Neuronal stem cell (in vitro differentiated cells): ENCODE measurements around the gene TEKT3.

ENCODE experiments used
- DNase-seq: peaks from one replicate; pipeline ENCODE4 v3.0.0-alpha.2; 2013; ENCODE audit warnings: low spot score
- H2AFZ ChIP-seq: one replicate; pipeline ENCODE4 v1.6.1; 2013; ENCODE audit warnings: mild to moderate bottlenecking, low read length, inconsistent platforms
- H2AK5ac ChIP-seq: 2 replicates; pipeline ENCODE4 v1.6.1; 2013; ENCODE audit warnings: low read depth, mild to moderate bottlenecking, inconsistent platforms, low read length, moderate library complexity, mixed read lengths
- H2BK120ac ChIP-seq: 2 replicates; pipeline ENCODE4 v1.6.1; 2013; ENCODE audit warnings: low read depth, mild to moderate bottlenecking, inconsistent platforms, low read length, moderate library complexity, mixed read lengths
- H2BK12ac ChIP-seq: one replicate; pipeline ENCODE4 v1.6.1; 2013; ENCODE audit warnings: low read length, inconsistent platforms
- H2BK15ac ChIP-seq: 2 replicates; pipeline ENCODE4 v1.6.1; 2013; ENCODE audit warnings: mild to moderate bottlenecking, low read length, inconsistent platforms, mixed read lengths
- H2BK5ac ChIP-seq: one replicate; pipeline ENCODE4 v1.6.1; 2013; ENCODE audit warnings: inconsistent platforms, mild to moderate bottlenecking, low read length, moderate library complexity
- H3K14ac ChIP-seq: one replicate; pipeline ENCODE4 v1.6.1; 2013; ENCODE audit warnings: low read length, inconsistent platforms
- H3K18ac ChIP-seq: 2 replicates; pipeline ENCODE4 v1.6.1; 2013; ENCODE audit warnings: low read length, inconsistent platforms
- H3K23ac ChIP-seq: 2 replicates; pipeline ENCODE4 v1.6.1; 2013; ENCODE audit warnings: low read depth, mild to moderate bottlenecking, mixed read lengths, low read length, inconsistent platforms; ENCODE audit not compliant: poor library complexity
- H3K27ac ChIP-seq: replicated peaks from 3 replicates; pipeline ENCODE4 v1.5.1; 2013; ENCODE audit warnings: low read length, inconsistent platforms
- H3K27me3 ChIP-seq, 3 experiments: 2 replicates each; pipeline ENCODE4 v1.6.1; 2013; ENCODE audit warnings: low read length in 3 of 3, mild to moderate bottlenecking in 2 of 3, inconsistent platforms in 1 of 3, low read depth in 1 of 3, mixed read lengths in 1 of 3, moderate library complexity in 1 of 3; ENCODE audit not compliant: control insufficient read depth in 3 of 3, insufficient read depth in 3 of 3
- H3K36me3 ChIP-seq, 2 donors: replicated peaks in 1 of 2; 2 replicates each; pipeline ENCODE4 v1.6.1; 2013; ENCODE audit warnings: low read length in 2 of 2; ENCODE audit not compliant: control insufficient read depth in 2 of 2, insufficient read depth in 2 of 2
- H3K4ac ChIP-seq: 2 replicates; pipeline ENCODE4 v1.6.1; 2013; ENCODE audit warnings: inconsistent platforms, mild to moderate bottlenecking, low read length, moderate library complexity
- H3K4me1 ChIP-seq, 2 donors: 1 replicate in 1 of 2; 2 replicates in 1 of 2; pipeline ENCODE4 v1.6.1; 2013; ENCODE audit warnings: low read length in 2 of 2, low read depth in 1 of 2; ENCODE audit not compliant: control insufficient read depth in 2 of 2, insufficient read depth in 1 of 2
- H3K4me2 ChIP-seq: one replicate; pipeline ENCODE4 v1.6.1; 2013; ENCODE audit warnings: mild to moderate bottlenecking, low read length, inconsistent platforms; ENCODE audit not compliant: insufficient read depth, poor library complexity, severe bottlenecking
- H3K4me3 ChIP-seq, 2 donors: 2 replicates each; pipeline ENCODE4 v1.5.1; 2013; ENCODE audit warnings: low read length in 2 of 2, mild to moderate bottlenecking in 2 of 2, inconsistent platforms in 1 of 2, moderate library complexity in 1 of 2
- H3K79me1 ChIP-seq: one replicate; pipeline ENCODE4 v1.6.1; 2013; ENCODE audit warnings: low read depth, mild to moderate bottlenecking, inconsistent platforms, low read length, moderate library complexity
- H3K9ac ChIP-seq: one replicate; pipeline ENCODE4 v1.6.1; 2013; ENCODE audit warnings: mild to moderate bottlenecking, low read depth, low read length, inconsistent platforms; ENCODE audit not compliant: poor library complexity
- H3K9me3 ChIP-seq, 2 donors: replicated peaks in 1 of 2; 2 replicates each; pipeline versions ENCODE3 to v1.6.1; 2013; ENCODE audit warnings: low read length in 2 of 2, mild to moderate bottlenecking in 2 of 2, inconsistent platforms in 1 of 2, low read depth in 1 of 2, mixed read lengths in 1 of 2, moderate library complexity in 1 of 2; ENCODE audit not compliant: control insufficient read depth in 2 of 2, insufficient read depth in 1 of 2
- H4K8ac ChIP-seq: one replicate; pipeline ENCODE4 v1.6.1; 2013; ENCODE audit warnings: low read depth, mild to moderate bottlenecking, inconsistent platforms, low read length, moderate library complexity
- H4K91ac ChIP-seq: one replicate; pipeline ENCODE4 v1.6.1; 2013; ENCODE audit warnings: low read length, low read depth, mild to moderate bottlenecking, inconsistent platforms; ENCODE audit not compliant: poor library complexity
- WGBS, 2 donors: extraction: QIAGEN DNeasy Blood & Tissue Kit; methylation state at CpG; one replicate each; pipeline ENCODE4 v1.1.7; 2013; ENCODE audit warnings: missing lambda C conversion rate in 2 of 2, mixed read lengths in 1 of 2; ENCODE audit not compliant: insufficient read length in 2 of 2, insufficient replicate concordance in 1 of 2; ENCODE audit errors: extremely low coverage in 2 of 2; 5-methylcytosine and 5-hydroxymethylcytosine counted together

Gene TEKT3

DNA sequence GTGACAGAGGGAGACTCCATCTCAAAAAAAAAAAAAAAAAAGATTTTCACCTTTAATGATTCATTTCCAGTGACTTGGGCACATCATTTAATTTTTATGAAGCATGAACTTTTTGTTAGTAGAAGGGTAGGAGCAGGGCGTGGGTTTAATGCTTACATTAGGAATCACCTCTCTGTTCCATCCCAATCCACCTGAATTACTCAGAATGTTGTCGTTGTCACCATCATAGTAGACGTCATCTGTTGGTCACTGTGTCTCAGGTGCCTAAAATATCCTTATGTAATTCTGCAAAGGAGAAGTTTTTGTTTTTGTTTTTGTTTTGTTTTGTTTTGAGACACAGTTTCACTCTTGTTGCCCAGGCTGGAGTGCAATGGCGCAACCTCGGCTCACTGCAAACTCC lies 38.3 kb upstream of the TEKT3 start:
- H3K4ac ChIP-seq: no peak overlapping the region
- H3K27me3 ChIP-seq: no peaks in the 10 kb centered on the region
- DNase-seq: no peak
- H2BK15ac ChIP-seq: no peak overlapping the region
- H3K9me3 ChIP-seq: no peaks in the 10 kb centered on the region
- H3K23ac ChIP-seq: no peak overlapping the region
- WGBS, 2 donors: no CpG with 5 or more reads among the region's 5 CpGs
- H2BK5ac ChIP-seq: no peak overlapping the region
- no peak overlapping the region for H3K4me3 ChIP-seq
- no peak overlapping the region for H4K8ac ChIP-seq
- H2BK12ac ChIP-seq: no peak overlapping the region
- H2BK120ac ChIP-seq: no peak overlapping the region
- H2AFZ ChIP-seq: no peak overlapping the region
- H3K36me3 ChIP-seq: no peaks in the 10 kb centered on the region
- H2AK5ac ChIP-seq: no peak overlapping the region
- H3K27ac ChIP-seq: no peak overlapping the region
- no peak overlapping the region for H3K14ac ChIP-seq
- no peaks in the 10 kb centered on the region for H3K79me1 ChIP-seq
- H3K4me1 ChIP-seq: peaks cover 6% of the 10 kb centered on the region in 2 donors
- H3K9ac ChIP-seq: no peak overlapping the region
- no peak overlapping the region for H4K91ac ChIP-seq
- H3K18ac ChIP-seq: no peak overlapping the region
- no peak overlapping the region for H3K4me2 ChIP-seq

DNA sequence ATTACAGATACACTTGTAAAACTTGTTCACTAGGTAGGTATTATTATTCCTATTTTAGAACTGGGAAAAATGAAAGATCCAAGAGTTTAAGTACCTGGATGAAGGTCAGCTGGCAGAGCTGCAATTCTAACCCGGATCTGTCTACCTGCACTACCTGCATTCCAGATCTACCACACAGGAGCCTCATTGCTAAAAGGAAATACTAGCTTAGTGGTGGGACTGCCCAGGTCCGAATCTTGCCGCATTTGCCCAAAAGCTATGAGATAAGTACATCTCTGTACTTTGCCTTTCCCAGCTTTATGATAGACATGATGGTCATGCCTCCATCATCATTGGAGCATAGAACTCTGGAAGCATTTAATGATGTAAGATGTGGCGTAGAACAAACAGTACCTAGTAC lies 36.8 kb upstream of the TEKT3 start:
- Histone ChIP-seq H3K14ac (no peak overlapping the region), H3K36me3 (no peaks in the 10 kb centered on the region), H2BK15ac (no peak overlapping the region), H3K9ac (no peak overlapping the region), H3K4me3 (no peak overlapping the region), H3K23ac (no peak overlapping the region), H2AK5ac (no peak overlapping the region), H2BK12ac (no peak overlapping the region), H3K4me2 (no peak overlapping the region), H3K4ac (no peak overlapping the region), H4K91ac (no peak overlapping the region), H4K8ac (no peak overlapping the region), H2BK5ac (no peak overlapping the region), H3K4me1 (peaks cover 6% of the 10 kb centered on the region in 2 donors), H2BK120ac (no peak overlapping the region), H2AFZ (peak overlapping the region; percentile 98), H3K27ac (no peak overlapping the region), H3K79me1 (no peaks in the 10 kb centered on the region), H3K9me3 (no peaks in the 10 kb centered on the region), H3K27me3 (no peaks in the 10 kb centered on the region), H3K18ac (no peak overlapping the region)
- DNase-seq: no peak
- no CpG with 5 or more reads among the region's 4 CpGs for WGBS, 2 donors

GRCh38 chr17:15377616-15378015 lies 36.2 kb upstream of the TEKT3 start:
- H4K91ac ChIP-seq: no peak overlapping the region
- peak overlapping the region; percentile 98 for H2AFZ ChIP-seq
- H2BK12ac ChIP-seq: no peak overlapping the region
- no CpG with 5 or more reads among the region's 6 CpGs for WGBS, 2 donors
- no peaks in the 10 kb centered on the region for H3K36me3 ChIP-seq
- no peaks in the 10 kb centered on the region for H3K79me1 ChIP-seq
- H3K27me3 ChIP-seq: no peaks in the 10 kb centered on the region
- no peak overlapping the region for H2AK5ac ChIP-seq
- no peak overlapping the region for H2BK15ac ChIP-seq
- no peak overlapping the region for H2BK5ac ChIP-seq
- H4K8ac ChIP-seq: no peak overlapping the region
- H3K4me1 ChIP-seq: peaks cover 6% of the 10 kb centered on the region in 2 donors
- H3K4me3 ChIP-seq: peak overlapping the region in 1 of 2 donors; percentile 25
- no peak overlapping the region for H3K18ac ChIP-seq
- no peak overlapping the region for H3K4ac ChIP-seq
- no peak overlapping the region for H3K9ac ChIP-seq
- H3K4me2 ChIP-seq: no peak overlapping the region
- H2BK120ac ChIP-seq: no peak overlapping the region
- no peaks in the 10 kb centered on the region for H3K9me3 ChIP-seq
- H3K14ac ChIP-seq: no peak overlapping the region
- DNase-seq: peak; percentile 49
- no peak overlapping the region for H3K23ac ChIP-seq
- H3K27ac ChIP-seq: peak overlapping the region; percentile 3

DNA sequence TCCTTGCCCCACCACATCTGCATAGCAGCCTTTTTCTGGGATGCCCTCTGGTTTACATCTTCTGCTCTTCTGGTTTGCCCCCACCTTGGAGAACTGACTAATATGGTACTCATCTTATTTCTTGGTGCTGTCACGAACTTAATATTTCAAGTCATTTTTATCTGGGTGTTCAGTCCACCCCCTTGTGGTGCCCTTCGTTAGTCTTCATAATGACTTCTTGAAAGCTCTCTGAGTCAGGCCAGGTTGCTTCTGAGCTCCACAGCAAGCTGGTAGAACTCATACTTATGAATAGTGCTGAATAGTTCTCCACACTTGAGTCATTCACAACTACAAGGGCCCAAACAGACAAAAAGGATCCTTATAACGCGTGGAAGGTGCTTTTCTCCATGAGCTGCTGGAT lies 35.8 kb upstream of the TEKT3 start:
- no peak overlapping the region for H3K4ac ChIP-seq
- H3K4me3 ChIP-seq: peak overlapping the region in 1 of 2 donors; percentile 25
- peaks cover 6% of the 10 kb centered on the region in 2 donors for H3K4me1 ChIP-seq
- no peak overlapping the region for H2BK15ac ChIP-seq
- H3K18ac ChIP-seq: peak overlapping the region; percentile 73
- no peak overlapping the region for H3K23ac ChIP-seq
- no peak overlapping the region for H3K14ac ChIP-seq
- no peak overlapping the region for H3K4me2 ChIP-seq
- peak overlapping the region; percentile 98 for H2AFZ ChIP-seq
- no peaks in the 10 kb centered on the region for H3K36me3 ChIP-seq
- WGBS, 2 donors: no CpG with 5 or more reads among the region's 4 CpGs
- no peak overlapping the region for H2BK5ac ChIP-seq
- peak overlapping the region; percentile 39 for H2AK5ac ChIP-seq
- H2BK120ac ChIP-seq: no peak overlapping the region
- no peaks in the 10 kb centered on the region for H3K9me3 ChIP-seq
- DNase-seq: no peak
- H3K27me3 ChIP-seq: no peaks in the 10 kb centered on the region
- H3K79me1 ChIP-seq: no peaks in the 10 kb centered on the region
- no peak overlapping the region for H2BK12ac ChIP-seq
- no peak overlapping the region for H4K91ac ChIP-seq
- no peak overlapping the region for H4K8ac ChIP-seq
- no peak overlapping the region for H3K9ac ChIP-seq
- H3K27ac ChIP-seq: peak overlapping the region; percentile 3
